SHP77 treated with DMSO at 0.1 percent for 48 hours (cell line): ENCODE results near the gene AP5S1.
"Not testable (repeated sequence)": the region's sequence is repeated elsewhere in the genome, so short reads cannot be mapped to it uniquely, and the experiment has no call there.

ENCODE experiments used
- DNase-seq: peaks from one replicate; lab custom pipeline; 2025; lab: John Stamatoyannopoulos, UW

The AP5S1 gene

GRCh38 chr20:3843990-3844619 lies 23.8 kb downstream of the AP5S1 start:
- not testable (repeated sequence) for DNase-seq

- no peak for DNase-seq
Observed at GRCh38 chr20:3846378-3846739, 26.0 kb downstream of the AP5S1 start.

- peak; percentile 75 for DNase-seq
Observed at GRCh38 chr20:3846740-3847428, 26.5 kb downstream of the AP5S1 start, which contains the start of gene MAVS. MAVS (plus strand) TSS chr20:3846834; CDS start chr20:3854625, 7,791 bp downstream.

GRCh38 chr20:3847429-3847940 lies 27.1 kb downstream of the AP5S1 start:
- no peak for DNase-seq

GRCh38 chr20:3848565-3848964 lies 28.2 kb downstream of the AP5S1 start:
- DNase-seq = no peak

- DNase-seq = no peak
Observed at GRCh38 chr20:3854462-3854871, 34.1 kb downstream of the AP5S1 start.

GRCh38 chr20:3857405-3857804 lies 37.1 kb downstream of the AP5S1 start:
- DNase-seq = no peak

GRCh38 chr20:3858689-3859088 lies 38.3 kb downstream of the AP5S1 start:
- DNase-seq = no peak

- DNase-seq = no peak
Observed at GRCh38 chr20:3861191-3861590, 40.8 kb downstream of the AP5S1 start.

- DNase-seq = no peak
Observed at GRCh38 chr20:3862333-3862732, 42.0 kb downstream of the AP5S1 start.

GRCh38 chr20:3863317-3863716 lies 43.0 kb downstream of the AP5S1 start:
- no peak for DNase-seq

- no peak for DNase-seq
Observed at GRCh38 chr20:3864518-3864917, 44.2 kb downstream of the AP5S1 start.

- no peak for DNase-seq
Observed at GRCh38 chr20:3865152-3865886, 45.0 kb downstream of the AP5S1 start.

GRCh38 chr20:3865887-3866407 lies 45.6 kb downstream of the AP5S1 start:
- no peak for DNase-seq

- DNase-seq = no peak
Observed at GRCh38 chr20:3866464-3866863, 46.1 kb downstream of the AP5S1 start.

GRCh38 chr20:3867802-3868201 lies 47.5 kb downstream of the AP5S1 start:
- DNase-seq = no peak

- DNase-seq = no peak
Observed at GRCh38 chr20:3869839-3870634, 49.7 kb downstream of the AP5S1 start.

- no peak for DNase-seq
Observed at GRCh38 chr20:3871550-3872265, 51.4 kb downstream of the AP5S1 start.

- no peak for DNase-seq
Observed at GRCh38 chr20:3873507-3873906, 53.2 kb downstream of the AP5S1 start.

- DNase-seq = no peak
Observed at GRCh38 chr20:3874194-3874844, 54.0 kb downstream of the AP5S1 start.
